Stimulated activated memory B cell treated with anti-CD40 and anti-IgM and Interleukin-4, amounts not matched to agents 10 μg/mL and 1 μg/mL and 100 μg/mL, for 72 hours (primary cell): Measurements from ENCODE around the gene SLCO2B1.

Source experiments
- ATAC-seq: fragments of 150-1000 bp; cut with Tn5 transposase; 2 replicates; pipeline ENCODE4 v1.10.0; 2021
- H3K27ac Mint-ChIP-seq: one replicate; pipeline ENCODE4 v1.8.0; 2022; ENCODE audit warnings: mild to moderate bottlenecking, mixed read lengths
- H3K27me3 Mint-ChIP-seq: one replicate; pipeline ENCODE4 v1.8.0; 2022; ENCODE audit warnings: mixed read lengths
- H3K36me3 Mint-ChIP-seq: one replicate; pipeline ENCODE4 v1.8.0; 2022; ENCODE audit warnings: mixed read lengths
- H3K4me1 Mint-ChIP-seq: one replicate; pipeline ENCODE4 v1.8.0; 2022; ENCODE audit warnings: mixed read lengths
- H3K4me3 Mint-ChIP-seq: one replicate; pipeline ENCODE4 v1.8.0; 2022; ENCODE audit warnings: mild to moderate bottlenecking, moderate library complexity, mixed read lengths
- H3K9me3 Mint-ChIP-seq: one replicate; pipeline ENCODE4 v1.8.0; 2022; ENCODE audit warnings: mixed read lengths

Gene SLCO2B1

DNA sequence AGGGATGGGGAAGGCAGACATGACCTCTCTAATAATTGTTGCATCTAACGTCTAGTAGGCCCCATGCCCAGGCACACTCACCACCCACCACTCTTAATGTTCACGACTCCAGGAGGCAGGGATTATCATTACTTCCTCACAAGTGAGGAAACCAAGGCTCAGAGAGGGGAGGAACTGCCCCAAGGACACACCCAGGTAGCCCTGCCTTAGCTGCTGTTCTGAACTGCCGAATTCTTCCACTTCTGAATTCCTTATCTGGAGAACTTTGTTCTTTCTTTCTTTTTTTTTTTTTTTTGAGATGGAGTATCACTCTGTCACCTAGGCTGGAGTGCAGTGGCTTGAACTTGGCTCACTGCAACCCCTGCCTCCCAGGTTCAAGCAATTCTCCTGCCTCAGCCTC lies 16.7 kb downstream of the SLCO2B1 start:
- H3K9me3 Mint-ChIP-seq, result no peaks in the 10 kb centered on the region
- H3K4me1 Mint-ChIP-seq, result no peaks in the 10 kb centered on the region
- no peaks in the 10 kb centered on the region for H3K36me3 Mint-ChIP-seq
- H3K4me3 Mint-ChIP-seq, result no peak overlapping the region
- ATAC-seq, result no peak
- H3K27me3 Mint-ChIP-seq, result peaks cover 40% of the 10 kb centered on the region
- no peak overlapping the region for H3K27ac Mint-ChIP-seq

DNA sequence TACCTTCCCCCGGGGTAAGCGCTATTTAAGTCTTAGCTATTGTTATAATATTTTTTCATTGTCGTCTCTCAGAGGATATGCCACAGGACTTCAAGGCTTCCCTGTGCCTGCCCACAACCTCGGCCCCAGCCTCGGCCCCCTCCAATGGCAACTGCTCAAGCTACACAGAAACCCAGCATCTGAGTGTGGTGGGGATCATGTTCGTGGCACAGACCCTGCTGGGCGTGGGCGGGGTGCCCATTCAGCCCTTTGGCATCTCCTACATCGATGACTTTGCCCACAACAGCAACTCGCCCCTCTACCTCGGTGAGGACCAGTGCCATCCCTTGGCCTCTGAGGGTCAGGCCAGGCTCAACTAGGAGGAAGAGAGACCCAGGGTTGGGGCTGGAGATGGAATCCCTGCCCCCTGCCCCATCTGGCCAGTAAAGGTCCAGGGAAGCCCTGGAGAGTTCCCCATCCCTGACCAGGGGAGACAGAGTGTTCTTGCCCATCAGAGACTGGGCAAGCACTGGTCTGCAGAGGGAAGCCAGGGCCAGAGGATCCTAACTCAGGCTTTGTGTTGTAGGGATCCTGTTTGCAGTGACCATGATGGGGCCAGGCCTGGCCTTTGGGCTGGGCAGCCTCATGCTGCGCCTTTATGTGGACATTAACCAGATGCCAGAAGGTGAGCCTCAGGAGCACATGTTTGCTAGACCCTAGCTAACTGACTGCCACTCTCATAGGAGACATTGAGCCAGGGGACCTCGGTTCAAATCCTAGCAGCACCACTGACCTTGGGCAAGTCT lies 18.4 kb downstream of the SLCO2B1 start:
- Mint-ChIP-seq H3K27ac (no peak overlapping the region), H3K36me3 (no peaks in the 10 kb centered on the region), H3K27me3 (peaks cover 23% of the 10 kb centered on the region), H3K9me3 (no peaks in the 10 kb centered on the region), H3K4me3 (no peak overlapping the region), H3K4me1 (peaks cover 3% of the 10 kb centered on the region)
- ATAC-seq, result no peak

GRCh38 chr11:75170516-75171201 lies 19.8 kb downstream of the SLCO2B1 start:
- Mint-ChIP-seq H3K36me3 (no peaks in the 10 kb centered on the region), H3K4me3 (no peak overlapping the region), H3K9me3 (no peaks in the 10 kb centered on the region), H3K4me1 (peaks cover 15% of the 10 kb centered on the region), H3K27me3 (peaks cover 17% of the 10 kb centered on the region), H3K27ac (no peak overlapping the region)
- no peak for ATAC-seq

DNA sequence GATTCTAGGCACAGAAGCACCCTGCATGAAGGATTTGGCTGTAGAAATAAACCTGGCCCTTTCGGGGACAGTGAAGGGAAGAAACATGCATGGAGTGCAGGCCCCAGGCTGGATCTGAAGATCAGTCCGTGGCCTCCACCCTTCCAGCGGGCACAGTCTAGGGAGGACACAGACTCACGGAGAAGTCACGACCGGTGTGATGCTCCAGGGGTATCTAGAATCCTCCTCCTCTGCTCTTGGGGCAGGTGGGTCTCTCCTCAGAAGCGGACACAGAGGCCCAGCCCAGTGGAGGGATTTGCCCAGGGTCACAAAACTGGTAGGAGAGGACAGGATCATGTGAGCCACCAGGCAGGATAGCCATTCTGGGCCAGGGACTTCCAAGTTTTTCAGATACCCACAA lies 22.4 kb downstream of the SLCO2B1 start:
- H3K27ac Mint-ChIP-seq, result no peak overlapping the region
- no peaks in the 10 kb centered on the region for H3K9me3 Mint-ChIP-seq
- H3K36me3 Mint-ChIP-seq, result no peaks in the 10 kb centered on the region

GRCh38 chr11:75174781-75175370 lies 24.0 kb downstream of the SLCO2B1 start:
- no peaks in the 10 kb centered on the region for H3K36me3 Mint-ChIP-seq
- no peaks in the 10 kb centered on the region for H3K9me3 Mint-ChIP-seq
- H3K27ac Mint-ChIP-seq, result no peak overlapping the region
- peaks cover 15% of the 10 kb centered on the region for H3K4me1 Mint-ChIP-seq
- no peak overlapping the region for H3K4me3 Mint-ChIP-seq
- H3K27me3 Mint-ChIP-seq, result peaks cover 13% of the 10 kb centered on the region
- ATAC-seq, result peak; percentile 70

More for the DNA sequence above, 22.4 kb downstream of the SLCO2B1 start:
- Mint-ChIP-seq H3K4me1 (peaks cover 15% of the 10 kb centered on the region), H3K27me3 (peaks cover 17% of the 10 kb centered on the region), H3K4me3 (no peak overlapping the region)
- no peak for ATAC-seq

GRCh38 chr11:75182664-75183063 lies 31.8 kb downstream of the SLCO2B1 start:
- Mint-ChIP-seq H3K4me3 (no peak overlapping the region), H3K9me3 (no peaks in the 10 kb centered on the region), H3K27me3 (peaks cover 31% of the 10 kb centered on the region), H3K36me3 (no peaks in the 10 kb centered on the region), H3K4me1 (no peaks in the 10 kb centered on the region), H3K27ac (no peak overlapping the region)
- ATAC-seq, result no peak

- Mint-ChIP-seq H3K36me3 (no peaks in the 10 kb centered on the region), H3K4me3 (no peak overlapping the region), H3K27me3 (peaks cover 31% of the 10 kb centered on the region), H3K27ac (no peak overlapping the region), H3K4me1 (no peaks in the 10 kb centered on the region), H3K9me3 (no peaks in the 10 kb centered on the region)
- ATAC-seq, result no peak
Measured at GRCh38 chr11:75184051-75184450, 33.1 kb downstream of the SLCO2B1 start.

- no peak for ATAC-seq
- no peaks in the 10 kb centered on the region for H3K9me3 Mint-ChIP-seq
Measured at GRCh38 chr11:75184757-75185425, 34.0 kb downstream of the SLCO2B1 start.

GRCh38 chr11:75185866-75186265 lies 35.0 kb downstream of the SLCO2B1 start:
- H3K4me3 Mint-ChIP-seq, result no peak overlapping the region
- no peaks in the 10 kb centered on the region for H3K4me1 Mint-ChIP-seq
- no peak overlapping the region for H3K27ac Mint-ChIP-seq
- H3K9me3 Mint-ChIP-seq, result no peaks in the 10 kb centered on the region
- H3K27me3 Mint-ChIP-seq, result peaks cover 28% of the 10 kb centered on the region
- ATAC-seq, result no peak
- H3K36me3 Mint-ChIP-seq, result no peaks in the 10 kb centered on the region

More at GRCh38 chr11:75184757-75185425, 34.0 kb downstream of the SLCO2B1 start:
- Mint-ChIP-seq H3K27me3 (peaks cover 31% of the 10 kb centered on the region), H3K4me3 (no peak overlapping the region), H3K4me1 (no peaks in the 10 kb centered on the region), H3K36me3 (no peaks in the 10 kb centered on the region), H3K27ac (no peak overlapping the region)

- H3K4me1 Mint-ChIP-seq, result no peaks in the 10 kb centered on the region
- H3K27me3 Mint-ChIP-seq, result peaks cover 17% of the 10 kb centered on the region
- H3K9me3 Mint-ChIP-seq, result no peaks in the 10 kb centered on the region
- H3K4me3 Mint-ChIP-seq, result no peak overlapping the region
- no peaks in the 10 kb centered on the region for H3K36me3 Mint-ChIP-seq
- no peak overlapping the region for H3K27ac Mint-ChIP-seq
- no peak for ATAC-seq
Measured at GRCh38 chr11:75186999-75187398, 36.1 kb downstream of the SLCO2B1 start.

DNA sequence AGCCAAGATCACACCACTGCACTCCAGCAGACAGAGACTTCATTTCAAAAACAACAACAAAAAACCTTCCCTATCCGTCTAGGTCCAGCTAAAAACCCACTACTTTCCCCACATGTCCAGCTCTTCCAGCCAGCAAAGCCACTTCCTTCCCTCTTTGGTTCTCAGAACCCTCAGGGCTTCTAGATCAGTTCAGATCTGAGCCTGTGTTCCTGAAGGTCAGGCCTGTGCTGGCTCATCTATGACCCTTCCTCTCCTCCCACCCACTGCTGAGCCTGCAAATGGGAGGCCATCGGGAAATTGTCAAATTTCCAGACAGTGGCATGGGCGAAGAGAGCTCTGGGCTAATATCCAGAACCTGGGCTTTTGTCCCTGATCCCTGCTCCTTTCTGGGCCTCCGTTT lies 37.8 kb downstream of the SLCO2B1 start:
- Mint-ChIP-seq H3K4me3 (no peak overlapping the region), H3K4me1 (no peaks in the 10 kb centered on the region), H3K27ac (no peak overlapping the region), H3K36me3 (no peaks in the 10 kb centered on the region), H3K27me3 (peaks cover 10% of the 10 kb centered on the region), H3K9me3 (no peaks in the 10 kb centered on the region)
- ATAC-seq, result no peak

DNA sequence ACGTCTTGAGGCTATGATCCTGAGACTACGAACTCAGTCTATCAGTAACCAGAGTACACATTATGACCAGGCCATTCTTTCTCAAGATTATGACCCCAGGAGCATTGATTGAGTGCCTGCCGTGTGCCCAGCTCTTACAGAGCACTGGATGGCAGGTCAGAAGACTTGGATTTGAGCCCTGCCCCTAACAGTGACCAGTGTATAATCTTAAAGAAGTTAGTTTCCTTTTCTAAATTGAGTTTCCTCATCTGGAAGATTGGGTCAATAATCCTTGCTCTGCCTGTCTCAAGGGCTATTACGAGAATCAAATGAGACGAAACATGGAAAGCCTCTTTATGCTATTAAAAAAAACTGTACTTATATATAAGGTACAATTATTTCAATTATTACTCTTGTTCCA lies 38.2 kb downstream of the SLCO2B1 start:
- H3K36me3 Mint-ChIP-seq, result no peaks in the 10 kb centered on the region
- H3K4me1 Mint-ChIP-seq, result no peaks in the 10 kb centered on the region
- H3K9me3 Mint-ChIP-seq, result no peaks in the 10 kb centered on the region
- H3K27me3 Mint-ChIP-seq, result peaks cover 10% of the 10 kb centered on the region
- H3K4me3 Mint-ChIP-seq, result no peak overlapping the region
- no peak overlapping the region for H3K27ac Mint-ChIP-seq
- no peak for ATAC-seq

GRCh38 chr11:75189911-75190310 lies 39.0 kb downstream of the SLCO2B1 start:
- Mint-ChIP-seq H3K27me3 (peaks cover 3% of the 10 kb centered on the region), H3K9me3 (no peaks in the 10 kb centered on the region), H3K27ac (no peak overlapping the region), H3K4me1 (no peaks in the 10 kb centered on the region), H3K4me3 (no peak overlapping the region), H3K36me3 (no peaks in the 10 kb centered on the region)
- ATAC-seq, result no peak

- Mint-ChIP-seq H3K4me1 (no peaks in the 10 kb centered on the region), H3K27ac (no peak overlapping the region), H3K36me3 (no peaks in the 10 kb centered on the region), H3K4me3 (no peak overlapping the region), H3K9me3 (no peaks in the 10 kb centered on the region), H3K27me3 (no peaks in the 10 kb centered on the region)
- ATAC-seq, result no peak
Measured at GRCh38 chr11:75190652-75191329, 39.9 kb downstream of the SLCO2B1 start.

- Mint-ChIP-seq H3K4me3 (no peak overlapping the region), H3K9me3 (no peaks in the 10 kb centered on the region), H3K27ac (no peak overlapping the region), H3K36me3 (no peaks in the 10 kb centered on the region), H3K4me1 (no peaks in the 10 kb centered on the region), H3K27me3 (no peaks in the 10 kb centered on the region)
- ATAC-seq, result no peak
Measured at GRCh38 chr11:75191330-75191717, 40.4 kb downstream of the SLCO2B1 start.
